HFF-Myc (cell line): ENCODE measurements around the gene MME.

Experiments
- DNase-seq: peaks from one replicate; pipeline ENCODE4 v3.0.0-alpha.2; 2011; ENCODE audit warnings: low read depth; ENCODE audit errors: extremely low read depth
- H3K4me3 ChIP-seq: replicated peaks from 2 replicates; pipeline ENCODE4 v1.5.1; 2011; ENCODE audit warnings: low read depth, mild to moderate bottlenecking, control low read depth, low read length
- TF ChIP-seq, protein P1 (sequence below): IDR thresholded peaks from 2 replicates; pipeline ENCODE4 v1.5.1; 2012; ENCODE audit warnings: mild to moderate bottlenecking, low read depth, low read length, control low read depth; ENCODE audit errors: missing control alignments

Gene MME

DNA sequence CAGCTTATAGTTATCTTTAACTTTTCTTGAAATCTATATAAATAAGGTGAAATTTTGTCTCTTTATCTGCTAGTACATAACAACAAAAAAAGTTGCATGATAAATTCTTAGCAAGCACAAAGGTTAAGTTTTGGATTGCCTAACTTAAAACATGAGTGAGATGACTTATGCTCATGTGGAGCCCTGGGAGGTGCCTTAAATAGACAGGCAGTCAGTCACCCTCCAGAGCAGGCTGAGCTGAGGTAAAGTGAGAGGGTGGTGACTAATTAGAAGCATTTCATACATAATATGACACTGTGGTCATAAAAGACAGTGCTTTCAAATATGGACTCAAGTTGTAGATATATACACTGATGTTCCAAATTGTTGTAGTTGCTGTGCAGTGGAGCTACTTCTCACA lies 14.6 kb upstream of the MME start:
- DNase-seq = no peak
- TF ChIP-seq, protein P1, sequence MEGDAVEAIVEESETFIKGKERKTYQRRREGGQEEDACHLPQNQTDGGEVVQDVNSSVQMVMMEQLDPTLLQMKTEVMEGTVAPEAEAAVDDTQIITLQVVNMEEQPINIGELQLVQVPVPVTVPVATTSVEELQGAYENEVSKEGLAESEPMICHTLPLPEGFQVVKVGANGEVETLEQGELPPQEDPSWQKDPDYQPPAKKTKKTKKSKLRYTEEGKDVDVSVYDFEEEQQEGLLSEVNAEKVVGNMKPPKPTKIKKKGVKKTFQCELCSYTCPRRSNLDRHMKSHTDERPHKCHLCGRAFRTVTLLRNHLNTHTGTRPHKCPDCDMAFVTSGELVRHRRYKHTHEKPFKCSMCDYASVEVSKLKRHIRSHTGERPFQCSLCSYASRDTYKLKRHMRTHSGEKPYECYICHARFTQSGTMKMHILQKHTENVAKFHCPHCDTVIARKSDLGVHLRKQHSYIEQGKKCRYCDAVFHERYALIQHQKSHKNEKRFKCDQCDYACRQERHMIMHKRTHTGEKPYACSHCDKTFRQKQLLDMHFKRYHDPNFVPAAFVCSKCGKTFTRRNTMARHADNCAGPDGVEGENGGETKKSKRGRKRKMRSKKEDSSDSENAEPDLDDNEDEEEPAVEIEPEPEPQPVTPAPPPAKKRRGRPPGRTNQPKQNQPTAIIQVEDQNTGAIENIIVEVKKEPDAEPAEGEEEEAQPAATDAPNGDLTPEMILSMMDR = no peak
- no peak overlapping the region for H3K4me3 ChIP-seq

DNA sequence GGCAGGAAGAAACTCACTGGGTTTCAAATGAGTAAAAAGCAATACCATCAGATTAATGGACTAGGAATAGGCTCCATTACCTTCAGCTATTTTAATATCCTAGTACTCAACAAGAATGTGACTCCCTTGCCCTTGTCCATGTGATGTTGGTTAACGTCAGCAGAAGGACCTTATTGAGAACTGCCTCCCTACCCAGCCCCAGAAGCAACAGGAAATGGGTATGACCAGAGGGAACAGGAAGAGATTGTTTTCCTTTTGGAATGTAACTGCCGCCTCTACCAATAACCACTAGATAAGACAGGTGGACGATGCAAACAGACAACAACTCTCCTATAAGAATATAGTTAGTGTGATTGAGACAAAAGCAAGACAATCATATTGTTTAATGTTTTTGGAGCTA lies 10.4 kb upstream of the MME start:
- no peak overlapping the region for H3K4me3 ChIP-seq
- peak; percentile 87 for DNase-seq
- TF ChIP-seq, protein P1 = no peak

DNA sequence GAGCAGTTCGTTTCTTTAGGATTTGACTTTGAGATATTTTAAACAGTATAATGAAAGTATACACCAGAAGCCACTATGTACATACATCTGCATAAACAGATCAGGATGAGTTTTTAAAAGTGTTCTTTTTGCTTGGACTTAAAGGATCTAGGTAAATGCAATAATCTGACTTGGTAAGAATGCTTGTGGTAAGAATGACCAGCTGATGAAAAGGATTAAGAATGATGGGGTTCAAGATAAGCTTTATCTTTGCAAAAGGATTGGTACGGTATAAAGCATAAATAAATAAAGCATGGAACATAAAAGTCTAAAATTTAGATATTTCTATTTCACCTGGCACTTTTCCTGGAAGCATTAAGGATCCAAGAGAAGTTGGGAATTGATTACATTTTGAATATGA lies 9.8 kb upstream of the MME start:
- TF ChIP-seq, protein P1 = no peak
- DNase-seq = no peak
- no peak overlapping the region for H3K4me3 ChIP-seq

DNA sequence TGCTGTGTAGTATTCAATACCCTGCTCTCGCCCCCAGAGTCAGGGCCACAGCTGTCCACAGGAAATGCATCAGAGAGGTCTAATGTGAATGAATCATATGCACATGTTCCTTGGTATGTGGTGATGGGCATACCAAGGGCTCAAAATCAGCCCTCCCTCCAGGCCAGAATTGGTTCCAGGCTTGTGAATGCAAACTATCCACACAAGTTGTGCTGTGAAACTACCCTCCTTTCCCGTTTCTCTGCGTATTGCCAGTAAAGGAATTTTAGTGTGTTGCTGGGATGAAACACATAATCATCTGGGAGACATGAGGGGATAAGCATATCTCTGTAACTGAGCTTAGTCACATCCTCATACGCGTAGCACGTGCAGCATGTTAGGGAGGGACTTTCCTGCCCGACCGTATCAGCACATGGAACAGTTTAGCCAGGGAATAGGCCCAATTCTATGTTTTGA lies 9.2 kb upstream of the MME start:
- DNase-seq = peak; percentile 100
- no peak overlapping the region for H3K4me3 ChIP-seq
- TF ChIP-seq, protein P1 = no peak

DNA sequence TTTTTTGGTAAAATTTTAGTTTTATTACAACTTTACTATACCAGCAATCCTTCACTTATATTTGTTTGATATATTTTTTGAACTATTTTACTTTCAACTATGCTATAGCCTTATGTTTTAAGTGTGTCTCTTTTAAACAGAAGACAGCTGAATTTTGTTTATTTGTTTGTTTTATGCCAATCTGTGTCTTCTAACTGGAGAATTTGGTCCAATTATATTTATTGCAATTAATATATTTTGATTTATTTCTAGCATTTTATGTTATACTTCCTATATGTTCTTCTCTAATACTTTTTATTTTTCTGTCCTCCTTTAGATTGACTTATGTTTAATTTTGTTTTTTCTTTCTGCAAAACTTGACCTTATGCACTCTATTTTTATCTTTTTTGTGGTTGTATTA lies 4.9 kb upstream of the MME start:
- no peak for DNase-seq
- no peak overlapping the region for H3K4me3 ChIP-seq
- TF ChIP-seq, protein P1 = no peak

DNA sequence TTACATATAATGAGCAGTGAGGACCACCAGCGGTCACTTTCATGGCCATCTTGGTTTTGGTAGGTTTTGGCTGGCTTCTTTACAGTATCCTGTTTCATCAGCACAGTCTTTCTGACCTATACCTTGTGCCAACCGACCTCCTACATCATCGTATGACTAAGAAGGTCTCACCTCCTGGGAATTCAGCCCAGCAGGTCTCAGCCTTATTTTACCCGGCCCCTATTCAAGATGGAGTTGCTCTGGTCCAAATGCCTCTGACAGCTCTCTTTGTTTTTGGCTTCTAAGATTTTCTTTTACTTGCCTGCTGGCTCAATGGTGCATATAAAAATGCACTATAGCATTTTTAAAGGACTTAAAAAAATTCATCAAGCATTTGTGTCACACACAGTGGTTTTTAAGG lies 3.2 kb upstream of the MME start:
- TF ChIP-seq, protein P1 = no peak
- H3K4me3 ChIP-seq = no peak overlapping the region
- DNase-seq = no peak

DNA sequence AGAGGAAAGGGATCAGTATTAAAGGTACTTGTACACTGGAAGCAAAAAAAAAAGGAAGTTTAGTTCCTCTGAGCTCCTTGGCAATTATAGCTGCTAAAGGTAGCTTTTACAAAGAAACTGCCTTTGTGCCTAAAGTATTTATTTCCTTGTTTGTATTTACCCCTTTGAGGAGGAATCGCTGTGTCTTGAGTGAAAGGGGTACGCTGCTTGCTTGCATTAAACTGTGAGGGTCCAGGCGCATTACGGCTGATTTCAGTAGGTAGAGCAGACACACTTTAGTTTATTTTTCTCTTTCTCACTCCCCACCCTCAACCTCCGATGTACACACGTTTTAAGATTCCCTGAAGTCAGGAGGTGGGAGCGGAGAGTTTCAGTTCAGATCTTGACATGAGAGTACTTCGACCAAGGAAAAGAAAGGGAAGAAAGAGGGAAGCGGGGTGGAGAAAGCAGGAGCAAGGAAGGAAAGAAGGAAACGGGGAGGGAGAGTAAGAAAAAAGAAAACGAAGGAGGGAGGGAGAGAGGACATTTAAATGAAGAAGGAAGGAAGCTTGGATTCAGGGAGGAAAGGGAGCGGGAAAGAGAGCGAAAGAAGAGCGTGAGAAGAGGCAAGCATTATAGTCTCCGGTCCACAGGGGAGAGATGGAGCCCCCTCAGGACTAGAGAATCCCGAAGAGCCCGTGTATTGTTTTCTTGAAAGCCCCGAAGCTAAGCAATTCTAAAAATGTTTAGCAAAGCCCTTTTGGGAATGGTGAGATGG lies 1.2 kb upstream of the MME start:
- TF ChIP-seq, protein P1 = no peak
- no peak for DNase-seq
- H3K4me3 ChIP-seq = peak overlapping the region; percentile 70
